Measurements from ENCODE around the gene TMEM134. TPM values are rescaled to one million over a fixed set of nuclear protein-coding genes. Genes with fewer than 3 reads are reported as not detected.

The TMEM134 gene
- total and polyA plus RNA-seq, 2 experiments from 2014 or later, result 13.4 to 103 TPM

DNA sequence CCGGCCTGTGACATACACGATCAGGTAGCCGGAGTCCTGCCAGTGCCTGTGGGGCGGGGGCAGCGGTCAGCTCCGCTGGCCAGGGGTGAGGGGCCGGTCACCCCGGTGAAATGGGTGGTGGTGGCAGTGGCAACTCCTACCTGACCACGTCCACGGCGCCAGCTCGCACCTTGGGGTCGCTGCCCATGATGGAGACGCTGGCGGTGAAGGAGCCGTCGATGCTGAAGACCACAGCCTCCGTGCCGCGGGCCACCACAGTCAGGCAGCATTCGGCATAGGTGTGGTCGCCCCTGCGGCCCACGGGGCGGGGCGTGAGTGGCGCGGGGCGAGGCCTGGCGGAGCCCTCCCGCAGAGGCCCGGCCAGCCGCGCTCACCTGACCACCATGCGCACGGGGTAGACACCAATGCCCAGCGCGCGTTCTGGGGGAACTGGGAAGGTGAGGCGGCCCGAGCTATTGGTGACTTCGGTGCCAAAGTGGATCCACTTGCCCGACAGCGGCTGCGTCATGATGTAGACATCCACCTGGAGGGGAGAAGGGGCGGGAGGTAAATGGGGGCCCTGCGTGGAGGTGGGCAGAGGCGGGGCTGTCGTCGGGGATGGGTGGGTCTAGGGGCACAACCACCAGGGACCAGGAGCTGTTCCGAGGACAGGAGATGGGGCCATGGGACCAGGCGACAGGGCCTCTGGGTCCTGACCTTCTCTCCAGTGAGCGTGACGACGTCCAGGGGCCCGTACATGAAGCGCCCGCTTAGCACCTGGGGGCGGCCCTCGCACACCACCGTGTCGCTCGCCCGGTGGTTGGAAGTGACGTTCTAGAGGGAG is 24.7 kb upstream of the TMEM134 start:
- no peaks in the 10 kb centered on the region for H3K36me3 ChIP-seq (ENCODE audit: low read depth)
- H3K9me3 ChIP-seq (ENCODE audit: low read depth), result no peaks in the 10 kb centered on the region
- H3K4me2 ChIP-seq (ENCODE audit: unreplicated experiment), result no peak overlapping the region
- H3K9ac ChIP-seq, result no peak overlapping the region
- H4K20me1 ChIP-seq (ENCODE audit: insufficient read depth), result no peaks in the 10 kb centered on the region
- no peak overlapping the region for H3K4me3 ChIP-seq
- no peak for DNase-seq
- H3K4me1 ChIP-seq (ENCODE audit: insufficient read depth), result no peaks in the 10 kb centered on the region
- no peak overlapping the region for H2AFZ ChIP-seq
- no peaks in the 10 kb centered on the region for H3K27me3 ChIP-seq (replicated peaks; ENCODE audit: insufficient read depth)
- no peak overlapping the region for H3K27ac ChIP-seq
- 95% methylated on average over 60 to 65 of the region's 65 CpGs for WGBS, 2 experiments (ENCODE audit: low coverage in 1 of 2, low lambda C conversion rate in 2 of 2, missing lambda C conversion rate in 2 of 2)
- in situ Hi-C loops (cut with MboI), result no loop called here
- TF ChIP-seq EZH2 (IDR thresholded peaks at IDR 0.05; ENCODE audit: insufficient read depth, poor library complexity, severe bottlenecking), result no peak
- no peak for TF ChIP-seq EZH2phosphoT487 (IDR thresholded peaks at IDR 0.05; ENCODE audit: insufficient read depth, low read depth)
- H3F3A ChIP-seq (ENCODE audit: insufficient read depth), result no peaks in the 10 kb centered on the region
- H3K9me2 ChIP-seq (ENCODE audit: insufficient read depth), result no peaks in the 10 kb centered on the region
- H3K79me2 ChIP-seq (ENCODE audit: insufficient read depth), result no peaks in the 10 kb centered on the region

DNA sequence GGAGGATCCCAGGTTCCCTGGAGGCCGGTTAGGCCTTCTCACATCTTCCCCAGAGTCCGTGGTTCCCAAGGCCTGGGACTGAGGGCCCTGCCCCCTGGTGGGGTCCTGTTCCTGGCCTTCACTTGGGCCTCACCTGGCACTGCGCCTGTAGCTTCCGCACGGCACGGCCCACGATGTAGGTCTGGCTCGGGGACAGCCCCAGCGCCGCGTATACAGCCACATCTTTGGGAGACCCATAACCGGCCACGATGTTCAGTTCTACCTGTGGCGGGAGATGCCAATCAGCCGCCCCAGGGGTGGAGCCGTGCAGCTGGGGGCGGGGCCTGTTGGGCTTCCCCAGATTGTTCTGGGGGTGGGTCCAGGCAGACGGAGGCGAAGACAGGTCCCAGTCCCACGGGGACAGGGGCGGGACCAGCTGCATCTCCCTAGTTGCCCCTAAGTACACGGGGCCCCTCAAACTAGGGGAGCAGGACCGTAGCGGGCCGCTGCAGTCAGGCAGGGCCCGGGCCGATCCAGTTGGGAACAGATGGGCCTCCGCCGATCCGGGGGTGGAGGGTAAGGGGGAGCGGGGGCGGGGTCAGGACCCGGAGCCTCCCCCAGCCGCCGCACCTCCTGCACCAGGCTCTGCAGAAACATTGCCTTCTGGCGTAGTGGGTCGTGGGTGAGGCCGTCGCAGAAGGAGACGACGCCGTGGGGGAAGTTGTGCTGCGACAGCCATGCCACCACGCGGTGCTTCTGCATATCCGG is 23.9 kb upstream of the TMEM134 start:
- Histone ChIP-seq H3K9ac (no peak overlapping the region), H3K4me2 (ENCODE audit: unreplicated experiment) (no peak overlapping the region), H3K4me3 (no peak overlapping the region), H3K36me3 (ENCODE audit: low read depth) (no peaks in the 10 kb centered on the region), H3K27ac (no peak overlapping the region), H4K20me1 (ENCODE audit: insufficient read depth) (no peaks in the 10 kb centered on the region), H3K9me3 (ENCODE audit: low read depth) (no peaks in the 10 kb centered on the region), H3K9me2 (ENCODE audit: insufficient read depth) (no peaks in the 10 kb centered on the region), H3F3A (ENCODE audit: insufficient read depth) (no peaks in the 10 kb centered on the region), H3K27me3 (replicated peaks; ENCODE audit: insufficient read depth) (no peaks in the 10 kb centered on the region), H3K4me1 (ENCODE audit: insufficient read depth) (no peaks in the 10 kb centered on the region), H2AFZ (no peak overlapping the region), H3K79me2 (ENCODE audit: insufficient read depth) (no peaks in the 10 kb centered on the region)
- no peak for TF ChIP-seq EZH2 (IDR thresholded peaks at IDR 0.05; ENCODE audit: insufficient read depth, poor library complexity, severe bottlenecking)
- no peak for TF ChIP-seq EZH2phosphoT487 (IDR thresholded peaks at IDR 0.05; ENCODE audit: insufficient read depth, low read depth)
- 76 to 83% methylated on average over 32 to 46 of the region's 46 CpGs for whole genome bisulfite sequencing, 2 experiments (ENCODE audit: low coverage in 1 of 2, low lambda C conversion rate in 2 of 2, missing lambda C conversion rate in 2 of 2)
- no peak for DNase-seq
- in situ Hi-C loops (cut with MboI), result no loop called here

DNA sequence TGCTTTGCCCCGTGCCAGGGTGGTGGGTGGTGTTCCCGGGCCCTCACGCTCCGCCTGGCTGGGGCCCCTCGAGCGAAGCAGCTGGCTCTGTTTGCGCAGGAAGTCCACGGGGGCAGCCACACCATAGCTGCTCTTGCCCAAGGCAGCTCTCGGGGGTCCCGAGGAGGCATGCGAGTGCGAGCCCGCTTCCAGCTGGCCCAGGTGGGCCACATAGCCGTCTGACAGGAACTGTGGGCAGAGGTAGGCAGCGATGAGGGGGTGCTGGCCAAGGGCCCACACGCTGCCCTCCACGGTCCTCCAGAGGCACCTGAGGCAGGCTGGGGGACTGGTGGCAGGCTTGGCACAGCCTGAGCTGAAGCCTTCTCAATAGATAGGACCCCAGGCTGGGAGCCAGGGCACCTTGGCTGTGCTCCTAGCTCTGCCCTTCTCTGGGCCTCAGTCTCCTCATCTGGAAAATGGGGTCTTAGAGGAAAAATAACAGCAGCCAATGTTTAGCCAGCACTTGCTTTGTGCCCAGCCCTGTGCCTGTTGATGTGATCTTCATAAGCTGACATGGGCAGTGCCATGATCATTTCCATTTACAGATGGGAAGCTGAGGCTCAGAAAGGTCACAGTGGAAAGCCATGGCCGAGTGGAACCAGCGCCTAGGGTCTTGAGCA is 23.1 kb upstream of the TMEM134 start:
- H3K4me1 ChIP-seq (ENCODE audit: insufficient read depth), result no peaks in the 10 kb centered on the region
- no peak overlapping the region for H3K9ac ChIP-seq
- no peak overlapping the region for H3K4me2 ChIP-seq (ENCODE audit: unreplicated experiment)
- DNase-seq, result no peak
- H3K4me3 ChIP-seq, result no peak overlapping the region
- H3K79me2 ChIP-seq (ENCODE audit: insufficient read depth), result no peaks in the 10 kb centered on the region
- H3K9me3 ChIP-seq (ENCODE audit: low read depth), result no peaks in the 10 kb centered on the region
- H3K27ac ChIP-seq, result no peak overlapping the region
- no peaks in the 10 kb centered on the region for H3K36me3 ChIP-seq (ENCODE audit: low read depth)
- H4K20me1 ChIP-seq (ENCODE audit: insufficient read depth), result no peaks in the 10 kb centered on the region
- no peaks in the 10 kb centered on the region for H3K27me3 ChIP-seq (replicated peaks; ENCODE audit: insufficient read depth)
- 78 to 85% methylated on average over 19 of the region's 19 CpGs for WGBS, 2 experiments (ENCODE audit: low coverage in 1 of 2, low lambda C conversion rate in 2 of 2, missing lambda C conversion rate in 2 of 2)
- H3F3A ChIP-seq (ENCODE audit: insufficient read depth), result no peaks in the 10 kb centered on the region
- in situ Hi-C loops (cut with MboI), result no loop called here
- H3K9me2 ChIP-seq (ENCODE audit: insufficient read depth), result no peaks in the 10 kb centered on the region
- no peak overlapping the region for H2AFZ ChIP-seq
- no peak for TF ChIP-seq EZH2 (IDR thresholded peaks at IDR 0.05; ENCODE audit: insufficient read depth, poor library complexity, severe bottlenecking)
- no peak for TF ChIP-seq EZH2phosphoT487 (IDR thresholded peaks at IDR 0.05; ENCODE audit: insufficient read depth, low read depth)

- Histone ChIP-seq H3K79me2 (ENCODE audit: insufficient read depth) (0 out of 2 replicates have a peak, but pooled peaks cover 5% of the 10 kb centered on the region), H3K4me1 (ENCODE audit: insufficient read depth) (no peaks in the 10 kb centered on the region), H3K9ac (no peak overlapping the region), H3K9me2 (ENCODE audit: insufficient read depth) (no peaks in the 10 kb centered on the region), H4K20me1 (ENCODE audit: insufficient read depth) (no peaks in the 10 kb centered on the region), H3K27ac (no peak overlapping the region), H3K36me3 (ENCODE audit: low read depth) (no peaks in the 10 kb centered on the region), H3K9me3 (ENCODE audit: low read depth) (no peaks in the 10 kb centered on the region), H3K4me3 (no peak overlapping the region), H3K27me3 (replicated peaks; ENCODE audit: insufficient read depth) (no peaks in the 10 kb centered on the region), H2AFZ (no peak overlapping the region), H3K4me2 (ENCODE audit: unreplicated experiment) (no peak overlapping the region), H3F3A (ENCODE audit: insufficient read depth) (no peaks in the 10 kb centered on the region)
- no peak for DNase-seq
- in situ Hi-C loops (cut with MboI), result no loop called here
- TF ChIP-seq EZH2phosphoT487 (IDR thresholded peaks at IDR 0.05; ENCODE audit: insufficient read depth, low read depth) (no peak), EZH2 (IDR thresholded peaks at IDR 0.05; ENCODE audit: insufficient read depth, poor library complexity, severe bottlenecking) (no peak)
- WGBS, 2 experiments (ENCODE audit: low coverage in 1 of 2, low lambda C conversion rate in 2 of 2, missing lambda C conversion rate in 2 of 2), result 88 to 90% methylated on average over 19 to 24 of the region's 24 CpGs
Observed at GRCh38 chr11:67491276-67492068, 22.4 kb upstream of the TMEM134 start.

All from GM23248 (cell line).